Measurements from ENCODE around the gene SLC25A21.

Gene SLC25A21

DNA sequence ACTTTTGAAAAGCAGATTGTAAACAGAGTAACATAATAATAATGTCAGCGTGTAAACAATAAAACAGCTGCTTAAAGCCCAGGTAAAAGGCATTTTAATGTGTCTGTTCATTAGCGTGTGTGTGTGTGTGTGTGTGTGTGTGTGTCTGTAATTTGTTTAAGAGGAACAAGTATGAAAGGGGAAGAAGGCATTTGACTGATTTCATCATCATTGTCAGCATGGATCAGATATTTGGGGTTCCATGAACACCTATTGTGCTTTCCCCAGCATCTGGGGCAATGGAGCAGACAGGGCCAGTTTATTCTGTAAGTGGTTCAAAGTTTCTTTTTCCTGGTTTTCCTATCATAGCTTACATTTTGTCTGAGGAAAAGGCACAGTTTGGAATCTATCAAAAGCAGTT lies 28.9 kb downstream of the SLC25A21 start:
- DNase-seq (ENCODE audit: low spot score), result no peak

DNA sequence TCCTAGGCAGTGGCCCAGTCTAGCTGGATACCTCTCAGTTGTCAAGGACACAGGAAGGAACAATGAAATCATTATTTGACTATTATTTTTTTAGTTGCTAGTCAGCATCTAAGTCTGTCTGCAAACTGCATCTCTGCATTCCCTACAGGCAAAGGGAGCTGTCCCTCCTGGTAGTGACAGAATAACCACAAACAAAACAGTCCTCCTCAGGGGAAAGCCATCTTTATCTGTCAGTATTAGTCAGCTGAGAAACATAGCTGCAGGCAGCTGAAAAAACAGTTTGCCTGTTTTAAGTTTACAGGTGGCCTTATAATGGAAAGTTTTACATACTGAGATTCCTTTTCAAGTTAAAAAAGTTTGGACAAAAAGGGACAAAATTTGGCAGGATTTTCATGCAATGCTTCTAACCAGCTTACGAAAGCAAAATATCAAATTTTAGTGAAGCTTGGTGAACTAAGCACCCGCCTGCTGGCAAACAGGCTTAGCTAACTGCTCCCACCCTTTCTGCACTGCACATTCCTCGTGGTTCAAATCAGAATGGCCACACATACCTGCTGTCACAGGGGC lies 29.5 kb downstream of the SLC25A21 start:
- DNase-seq (ENCODE audit: low spot score), result peak; percentile 31

DNA sequence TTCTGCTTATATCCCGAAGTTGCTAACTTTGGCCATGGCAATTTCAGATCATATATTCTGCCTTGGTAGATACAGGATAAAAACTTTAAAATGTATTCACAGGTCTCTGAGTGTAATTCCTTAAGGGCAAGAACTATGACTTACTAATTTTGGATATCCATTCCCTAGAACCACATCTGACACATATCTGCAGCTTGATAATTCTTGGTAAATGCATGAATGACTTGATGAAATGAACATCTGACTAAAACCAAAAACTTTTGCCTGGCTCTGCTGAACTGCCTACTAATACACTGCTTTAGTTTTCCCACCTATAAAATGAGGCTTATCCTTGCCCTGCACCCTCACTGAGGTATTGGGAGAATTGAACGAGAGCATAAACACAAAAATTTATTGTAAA lies 32.2 kb downstream of the SLC25A21 start:
- no peak for DNase-seq (ENCODE audit: low spot score)

DNA sequence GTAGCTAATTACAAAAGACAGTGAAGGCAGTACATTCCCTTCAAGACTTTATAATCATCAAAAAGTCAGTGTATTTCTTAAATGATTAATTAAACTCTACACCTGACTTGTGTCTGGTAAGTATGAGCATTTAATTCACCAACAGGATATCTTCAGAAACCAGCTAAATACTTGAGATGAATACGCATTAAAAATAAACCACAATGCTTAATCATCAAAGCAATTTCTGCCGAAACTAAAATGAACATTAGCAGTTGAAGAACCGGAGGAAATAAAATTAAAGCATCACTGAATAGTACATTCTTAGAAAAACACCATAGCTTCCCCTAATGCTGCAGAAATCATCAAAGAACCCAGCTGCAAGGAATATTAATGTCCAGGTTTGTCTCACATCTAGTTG lies 32.7 kb downstream of the SLC25A21 start:
- no peak for DNase-seq (ENCODE audit: low spot score)

DNA sequence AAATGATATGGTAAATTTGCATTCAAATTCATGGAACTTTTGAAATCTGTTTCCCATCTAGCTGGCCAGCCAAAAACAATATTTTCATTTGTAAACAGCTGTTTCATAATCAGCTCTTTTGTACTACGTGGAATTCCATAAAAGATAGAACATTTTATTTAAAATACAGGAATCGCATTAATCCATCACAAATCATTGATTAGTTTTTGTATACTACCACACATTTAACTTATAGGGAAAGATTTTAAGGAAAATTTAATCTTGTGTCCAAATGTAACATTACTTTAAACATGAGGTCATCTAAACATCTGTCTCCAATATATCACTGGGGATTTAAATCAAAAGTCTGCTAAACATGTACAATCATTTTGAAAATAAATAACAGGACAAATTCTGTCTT lies 33.5 kb downstream of the SLC25A21 start:
- DNase-seq (ENCODE audit: low spot score), result no peak

DNA sequence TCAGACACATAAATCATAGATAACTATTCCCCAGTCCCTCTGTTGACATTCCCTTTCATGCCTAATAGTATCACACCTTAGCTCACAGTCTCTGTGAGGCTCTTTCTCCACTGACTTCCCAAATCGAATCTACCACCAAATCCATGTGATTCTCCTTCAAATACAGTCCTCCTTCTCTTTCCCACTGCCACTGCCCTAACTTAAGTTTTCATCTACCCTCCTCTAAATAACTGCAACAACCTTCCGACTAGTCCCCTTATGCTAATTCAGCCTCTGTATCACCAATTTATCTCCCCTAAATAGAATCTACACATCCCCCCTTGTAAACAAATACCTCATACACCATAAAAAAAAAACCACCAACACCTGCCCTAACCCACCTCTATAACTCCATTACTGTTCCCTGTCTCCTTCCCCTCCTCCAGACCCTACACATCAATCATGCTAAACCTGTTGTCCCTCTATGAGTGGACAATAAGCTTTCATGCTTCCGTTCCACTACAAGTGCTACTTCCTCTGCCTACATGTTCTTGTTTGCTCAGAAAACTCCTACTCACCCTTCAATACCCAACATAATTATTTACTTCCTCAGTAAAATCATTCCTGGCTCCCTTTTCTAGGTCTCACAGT lies 39.0 kb downstream of the SLC25A21 start:
- DNase-seq (ENCODE audit: low spot score), result no peak

DNA sequence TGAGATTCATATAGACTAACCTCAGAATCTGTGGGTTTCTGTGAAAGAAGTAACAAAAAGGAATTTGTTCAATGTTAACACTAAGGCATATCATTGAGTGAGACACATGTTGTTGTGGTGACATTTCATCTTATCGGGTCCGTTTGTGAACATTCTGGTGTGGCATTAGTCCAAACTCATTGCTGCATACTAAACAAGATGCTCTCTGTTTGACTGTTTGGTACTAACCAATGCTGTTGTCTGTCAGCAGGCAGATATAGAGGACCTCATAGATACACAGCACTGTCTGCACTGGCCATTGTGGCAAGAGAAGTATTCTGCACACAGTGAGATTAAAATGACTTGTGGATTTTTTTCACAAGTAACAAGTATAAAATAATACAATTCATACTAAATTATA lies 41.2 kb downstream of the SLC25A21 start:
- DNase-seq (ENCODE audit: low spot score), result no peak

DNA sequence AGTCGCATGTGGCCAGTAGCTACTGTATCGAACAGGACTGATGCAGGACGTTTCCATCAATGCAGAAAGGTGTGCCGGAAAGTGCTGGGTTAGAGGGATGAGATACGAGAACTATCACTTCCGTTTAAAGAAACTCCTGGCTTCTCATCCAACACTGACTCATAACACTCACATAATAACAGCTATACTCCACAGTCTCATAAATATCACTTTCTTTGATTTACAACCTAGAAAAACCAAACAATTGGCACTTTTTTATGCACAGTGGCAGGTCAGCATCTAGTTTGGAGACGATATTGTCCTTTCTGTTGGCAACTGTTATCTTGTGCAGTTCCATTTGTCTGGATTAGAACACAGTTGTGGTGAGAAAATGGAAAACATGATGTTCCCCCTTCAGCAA lies 43.4 kb downstream of the SLC25A21 start:
- DNase-seq (ENCODE audit: low spot score), result no peak

DNA sequence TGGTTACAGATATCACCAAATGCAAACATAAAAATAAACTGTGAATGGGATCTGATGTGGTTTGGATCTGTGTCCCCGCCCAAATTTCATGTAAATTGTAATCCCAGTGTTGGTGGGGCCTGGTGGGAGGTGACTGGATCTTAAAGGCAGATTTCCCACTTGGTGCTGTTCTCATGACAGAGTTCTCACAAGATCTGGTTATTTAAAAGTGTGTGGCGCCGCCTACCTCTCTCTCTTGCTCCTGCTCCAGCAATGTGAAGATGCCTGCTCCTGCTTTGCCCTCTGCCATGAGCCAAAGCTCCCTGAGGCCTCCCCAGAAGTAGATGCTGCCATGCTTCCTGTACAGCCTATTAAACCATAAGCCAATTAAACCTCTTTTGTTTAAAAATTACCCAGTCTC lies 47.8 kb downstream of the SLC25A21 start:
- DNase-seq (ENCODE audit: low spot score), result no peak

DNA sequence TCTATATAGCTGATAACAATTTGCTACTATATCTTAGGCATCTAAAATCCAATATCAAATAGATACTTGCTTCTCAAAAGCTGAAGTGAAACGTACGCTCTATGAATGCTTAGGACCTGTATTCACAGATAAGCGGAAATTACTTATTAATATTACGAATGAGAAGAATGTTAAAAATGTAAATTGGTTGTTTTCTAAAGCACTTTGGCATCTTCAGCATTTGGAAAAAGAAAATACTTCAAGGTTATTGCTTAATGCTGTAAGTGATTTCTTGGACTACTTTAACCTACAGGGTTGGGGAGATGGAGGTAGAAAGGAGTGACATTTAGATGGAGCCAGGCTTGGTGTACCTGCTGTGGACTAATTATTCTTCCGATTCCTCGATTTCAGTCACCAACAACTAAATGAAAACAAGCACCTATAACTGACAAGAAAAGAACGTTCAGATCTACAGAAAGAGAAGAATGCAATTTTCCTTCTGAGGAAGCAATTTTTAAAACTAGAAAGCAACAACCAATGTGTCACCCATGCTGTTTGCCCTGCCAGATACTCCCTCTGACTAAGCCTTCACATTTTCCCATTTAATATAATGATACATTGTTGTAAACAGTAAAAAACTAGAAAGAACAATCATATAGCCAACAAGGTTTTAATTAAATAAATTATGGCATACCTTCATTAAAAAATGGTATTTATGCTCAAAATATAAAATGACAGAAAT lies 49.3 kb downstream of the SLC25A21 start:
- DNase-seq (ENCODE audit: low spot score), result no peak

DNA sequence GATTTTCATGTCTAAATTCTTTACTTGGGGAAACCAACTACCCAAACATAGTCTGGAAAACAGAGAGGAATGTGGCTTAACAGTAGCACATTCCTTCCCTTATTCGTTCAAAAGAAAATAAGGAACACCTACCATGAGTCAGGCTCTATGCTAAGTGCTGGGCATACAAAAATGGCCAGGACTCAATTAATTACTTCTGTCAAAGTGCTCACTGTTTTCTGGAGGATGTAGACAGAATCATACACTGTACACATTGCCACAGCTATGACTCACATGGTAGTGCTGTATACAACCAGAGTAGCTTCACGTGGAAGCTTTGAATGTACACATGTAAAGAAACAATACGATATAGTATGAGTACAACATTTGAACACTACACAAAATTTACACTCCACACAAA lies 50.1 kb downstream of the SLC25A21 start:
- DNase-seq (ENCODE audit: low spot score), result peak; percentile 15

DNA sequence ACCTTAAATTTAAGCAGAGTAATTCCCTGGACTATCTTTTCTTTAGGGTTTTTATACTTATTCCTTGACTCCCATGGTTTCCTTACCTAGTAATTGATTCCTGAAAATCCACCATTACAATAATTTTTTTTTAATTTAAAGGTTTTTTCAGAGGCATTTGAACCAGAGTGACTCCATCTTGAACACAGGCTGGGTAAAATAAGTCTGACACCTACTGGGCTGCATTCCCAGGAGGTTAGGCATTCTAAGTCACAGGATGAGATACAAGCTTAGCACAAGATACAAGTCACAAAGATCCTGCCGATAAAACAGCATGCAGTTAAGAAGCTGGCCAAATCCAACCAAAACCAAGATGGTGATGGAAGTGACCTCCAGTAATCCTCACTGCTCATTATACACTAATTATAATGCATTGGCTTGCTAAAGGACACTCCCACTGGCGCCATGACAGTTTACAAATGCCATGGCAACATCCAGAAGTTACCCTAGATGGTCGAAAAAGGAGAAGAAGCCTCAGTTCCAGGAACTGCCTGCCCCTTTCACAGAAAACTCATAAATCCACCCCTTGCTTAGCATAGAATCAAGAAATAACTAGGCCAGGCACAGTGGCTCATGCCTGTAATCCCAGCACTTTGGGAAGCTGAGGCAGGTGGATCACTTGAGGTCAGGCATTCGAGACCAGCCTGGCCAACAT lies 53.6 kb downstream of the SLC25A21 start:
- no peak for DNase-seq (ENCODE audit: low spot score)

DNA sequence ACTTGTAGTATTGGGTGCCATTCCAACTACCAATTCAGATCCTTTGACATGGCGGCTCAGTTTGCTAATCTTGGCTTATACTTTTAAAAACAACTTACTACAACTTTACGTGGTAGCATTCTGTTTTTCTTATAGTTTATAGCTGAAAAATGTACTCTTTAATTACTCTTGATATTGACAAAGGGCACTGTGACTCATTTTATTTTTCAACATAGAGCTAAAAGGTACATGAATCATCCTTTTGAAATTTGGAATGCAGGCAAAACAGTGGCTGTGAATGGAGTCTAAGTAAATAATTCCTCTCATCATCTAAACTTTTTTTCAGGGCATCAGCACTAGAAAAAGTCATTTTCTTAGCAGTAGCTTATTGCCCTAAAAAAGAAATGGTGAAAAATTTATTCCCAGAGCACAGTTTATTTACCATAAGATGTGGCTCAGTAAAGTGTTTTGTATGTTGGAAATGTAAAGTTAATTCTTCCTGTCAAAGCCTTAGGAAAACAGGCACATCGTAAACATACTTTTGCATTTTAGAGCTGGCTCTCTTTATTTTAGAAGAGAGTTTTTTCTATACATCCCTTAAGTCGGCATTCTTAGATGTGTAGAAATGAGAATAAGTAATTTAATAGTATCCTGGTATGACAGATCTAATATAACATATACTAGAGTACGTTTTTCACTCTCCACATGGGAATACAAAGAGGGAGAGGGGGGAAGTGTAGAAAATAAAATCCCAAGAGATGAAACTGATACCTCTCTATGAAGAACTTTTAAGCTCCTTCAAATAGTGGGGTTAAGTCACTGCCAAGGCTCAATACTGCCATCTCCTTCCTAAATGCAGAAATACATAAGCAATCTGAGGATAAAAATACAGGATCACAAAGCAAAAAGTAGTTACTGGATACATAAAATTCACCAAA lies 55.2 kb downstream of the SLC25A21 start:
- DNase-seq (ENCODE audit: low spot score), result peak; percentile 18

DNA sequence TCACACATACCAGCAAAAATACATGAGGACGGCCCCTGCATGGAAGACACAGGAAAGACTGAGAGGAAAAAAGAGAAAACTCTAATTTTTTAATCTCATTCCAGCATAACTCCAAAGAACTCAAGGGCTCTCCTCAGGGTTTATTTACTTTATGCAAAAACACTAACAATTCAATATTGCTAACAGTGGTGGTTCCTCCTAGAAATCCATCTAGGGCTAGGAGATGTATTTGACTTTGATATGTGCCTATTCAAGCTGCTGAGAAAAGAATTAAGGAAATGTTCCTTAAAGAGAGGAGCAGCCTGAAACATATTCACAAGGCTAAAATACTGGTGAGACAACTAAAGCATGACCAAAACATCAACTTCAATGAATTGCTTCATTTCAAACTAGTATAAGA lies 57.0 kb downstream of the SLC25A21 start:
- no peak for DNase-seq (ENCODE audit: low spot score)

DNA sequence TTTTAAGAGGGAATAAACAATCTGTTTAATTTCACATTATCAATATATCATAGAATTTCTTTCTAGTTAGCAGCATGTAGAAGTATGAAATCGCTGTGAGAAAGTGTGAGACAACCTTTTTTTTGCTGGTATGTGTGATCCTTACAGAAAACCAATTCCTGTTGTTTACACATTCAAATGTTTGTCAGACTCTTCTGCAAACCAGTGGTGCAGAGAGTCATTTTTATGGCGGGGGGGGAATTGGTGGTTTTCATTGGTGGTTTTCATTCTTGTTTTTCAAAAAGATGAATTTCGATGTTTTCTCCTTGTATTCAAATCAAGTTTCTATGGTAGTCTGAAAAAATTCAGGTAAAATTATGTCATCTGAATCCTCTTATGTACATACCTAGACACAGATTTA lies 57.8 kb downstream of the SLC25A21 start:
- no peak for DNase-seq (ENCODE audit: low spot score)

DNA sequence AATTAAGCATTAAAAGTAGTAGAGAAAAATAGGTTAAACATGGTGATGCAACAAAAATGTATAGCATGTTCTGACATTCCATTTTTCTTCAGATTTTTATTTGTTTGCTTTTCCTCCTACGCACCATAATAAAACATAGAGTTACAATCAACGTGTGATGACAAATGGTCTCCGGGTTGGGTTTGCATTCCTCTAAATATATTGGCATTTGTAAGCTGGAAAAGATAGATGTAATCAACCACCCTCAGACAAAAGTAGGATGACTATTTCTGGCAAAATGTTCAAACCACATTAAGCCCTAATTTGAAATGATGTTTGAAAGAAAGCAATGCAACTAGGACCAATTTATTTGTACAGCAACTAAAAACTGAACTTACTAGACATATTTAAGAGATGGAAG lies 58.4 kb downstream of the SLC25A21 start:
- no peak for DNase-seq (ENCODE audit: low spot score)

DNA sequence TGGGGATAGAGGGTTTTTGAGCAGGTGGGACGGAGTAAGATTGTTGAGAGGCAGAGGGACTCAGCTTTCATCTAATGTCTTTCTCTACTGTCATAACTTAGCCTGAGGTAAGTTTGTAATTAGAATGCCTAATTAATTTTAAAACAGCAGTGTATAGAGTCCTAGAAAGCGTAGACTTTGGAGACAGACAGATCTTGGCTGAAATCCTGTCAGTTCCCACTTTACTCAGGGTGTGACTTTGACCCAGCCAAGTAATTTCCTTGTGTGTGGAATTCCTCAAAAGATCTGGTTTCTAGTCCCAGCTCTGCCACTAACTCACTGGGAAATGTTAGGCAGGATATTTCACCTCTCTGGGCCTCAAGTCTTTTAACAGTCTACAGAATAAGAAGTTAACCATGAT lies 74.3 kb downstream of the SLC25A21 start:
- DNase-seq (ENCODE audit: low spot score), result no peak

DNA sequence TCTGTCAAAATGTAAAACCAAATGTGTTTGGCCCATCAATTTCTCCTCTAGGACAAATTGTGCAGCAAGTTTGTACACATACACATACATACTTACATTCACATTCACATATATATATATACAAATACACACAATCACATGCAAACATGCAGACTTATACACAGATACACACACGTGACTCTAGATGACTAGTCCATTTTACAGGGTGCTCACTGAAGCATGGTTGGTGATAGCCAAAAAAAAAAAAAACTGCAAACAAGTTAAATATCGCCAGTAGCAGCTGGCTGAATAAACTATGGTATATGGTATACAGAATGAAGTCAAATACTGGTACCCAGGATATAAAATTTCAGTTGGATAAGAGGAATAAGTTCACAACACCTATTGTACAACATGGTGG lies 77.9 kb downstream of the SLC25A21 start:
- DNase-seq (ENCODE audit: low spot score), result no peak

DNA sequence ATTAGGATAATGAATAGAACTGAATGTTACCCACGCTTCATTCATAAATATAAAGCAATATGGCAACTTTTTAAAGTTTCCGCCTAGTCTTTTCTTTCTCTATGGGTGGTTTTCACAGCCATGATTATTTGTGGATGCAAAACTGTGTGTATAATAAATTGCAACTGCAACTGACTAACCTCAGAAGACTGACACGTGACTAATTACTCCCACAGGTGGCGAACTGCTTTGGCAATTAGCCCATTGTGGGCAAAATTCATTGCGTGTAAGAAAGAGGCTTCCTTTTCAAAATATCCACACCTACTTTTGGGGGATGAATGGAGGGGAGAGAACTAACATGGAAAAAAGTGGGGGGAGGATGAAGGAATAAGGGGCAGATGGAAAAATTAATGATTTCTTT lies 79.0 kb downstream of the SLC25A21 start:
- no peak for DNase-seq (ENCODE audit: low spot score)

DNA sequence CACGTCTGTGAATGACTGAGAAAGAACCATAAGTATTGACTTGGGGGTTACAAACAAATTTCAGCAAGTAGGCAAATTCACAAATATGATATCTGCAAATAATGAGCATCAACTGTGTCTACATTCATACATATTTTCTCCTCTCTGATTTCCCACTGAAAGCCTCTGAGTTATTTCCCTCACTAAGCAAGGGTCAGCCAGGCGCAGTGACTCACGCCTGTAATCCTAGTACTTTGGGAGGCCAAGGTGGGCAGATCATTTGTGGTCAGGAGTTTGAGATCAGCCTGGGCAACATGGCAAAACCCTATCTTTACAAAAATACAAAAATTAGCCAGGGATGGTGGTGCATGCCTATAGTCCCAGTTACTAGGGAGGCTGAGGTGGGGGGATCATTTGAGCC lies 80.8 kb downstream of the SLC25A21 start:
- no peak for DNase-seq (ENCODE audit: low spot score)

DNA sequence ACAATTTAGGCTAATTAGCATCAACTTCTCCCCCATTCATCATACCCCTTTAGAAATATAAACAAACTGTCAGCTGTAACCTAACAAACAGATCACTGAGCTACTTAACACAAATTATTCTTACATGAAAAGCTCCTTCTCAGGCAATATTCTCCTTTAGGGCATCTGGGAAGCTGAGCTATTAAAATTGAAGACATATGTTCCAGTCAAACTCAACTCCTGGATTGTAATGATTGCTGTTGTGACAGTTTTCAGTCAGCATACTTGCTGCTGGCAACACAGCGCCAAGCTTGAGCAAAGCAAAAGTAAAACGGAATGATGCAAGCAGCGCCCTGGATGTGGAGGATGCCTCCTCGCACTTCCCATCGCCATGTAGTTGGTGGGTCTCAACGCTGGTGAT lies 82.4 kb downstream of the SLC25A21 start:
- no peak for DNase-seq (ENCODE audit: low spot score)

DNA sequence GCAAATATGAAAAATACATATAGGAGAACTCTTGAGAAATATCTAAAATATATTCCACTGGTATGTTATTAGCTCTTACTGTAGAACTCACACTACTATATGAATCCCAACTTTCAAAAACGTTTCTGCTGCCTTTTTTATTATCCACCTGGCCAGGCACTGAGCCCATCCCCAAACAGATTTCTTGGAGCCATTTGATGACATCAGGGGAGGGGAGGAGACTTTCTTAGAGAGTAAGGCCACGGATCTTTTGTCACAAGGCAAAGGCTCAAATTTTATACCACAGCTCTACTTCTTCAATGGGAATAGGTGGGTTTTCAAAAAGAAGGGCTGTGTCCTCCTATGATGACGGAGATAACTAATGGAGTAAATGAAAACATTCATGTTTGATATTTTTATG lies 83.0 kb downstream of the SLC25A21 start:
- DNase-seq (ENCODE audit: low spot score), result no peak
